GM19397 (cell line): Measurements from ENCODE around the gene BDKRB2.

ENCODE experiments used
- ATAC-seq: cut with Tn5 transposase; IDR thresholded peaks from one replicate; pipeline ENCODE4 v1.9.1; 2021; ENCODE audit warnings: mild to moderate bottlenecking, moderate library complexity; ENCODE audit not compliant: unreplicated experiment

Gene BDKRB2

DNA sequence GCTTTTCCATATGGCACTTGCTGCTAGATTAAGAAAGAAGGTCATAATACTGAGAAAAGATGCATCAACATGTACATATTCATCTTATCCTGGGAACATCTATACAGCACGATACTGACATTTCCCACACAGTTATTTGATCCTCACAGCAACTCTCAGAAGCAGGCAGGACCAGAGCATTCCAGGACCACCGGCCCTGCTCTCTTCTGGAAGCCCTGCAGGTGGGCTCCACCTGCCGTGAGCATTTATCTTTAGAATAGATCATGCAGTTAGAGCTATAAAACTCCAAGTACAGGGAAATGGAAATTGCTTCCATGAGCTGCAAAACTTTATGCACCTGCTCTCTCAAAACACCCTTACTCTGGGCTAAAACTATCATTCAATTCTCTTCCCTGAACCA, 45.8 kb downstream of the BDKRB2 start:
- no peak for ATAC-seq

DNA sequence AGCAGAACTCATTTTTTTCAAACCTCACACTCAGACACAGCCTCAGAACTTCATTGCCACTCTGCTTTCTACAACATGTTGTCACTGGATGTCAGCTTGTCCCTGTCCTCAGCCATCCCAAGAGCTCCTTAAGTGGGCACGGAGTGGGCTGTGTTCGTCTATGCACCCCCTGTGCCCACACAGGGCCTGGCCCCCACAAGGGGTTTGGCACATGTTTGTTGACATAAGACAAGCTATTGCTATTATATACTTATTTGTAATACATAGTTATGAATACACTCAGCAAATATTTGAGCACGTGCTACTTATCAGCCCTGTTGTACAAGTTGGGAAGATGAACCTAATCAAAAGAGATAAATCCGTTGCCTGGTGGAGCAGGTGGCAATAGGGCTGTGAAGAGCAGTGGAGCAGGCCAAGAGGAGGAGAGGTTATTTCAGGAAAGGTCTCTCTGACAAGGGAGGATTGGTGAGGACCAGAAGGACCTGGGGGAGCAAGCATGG, 47.1 kb downstream of the BDKRB2 start:
- ATAC-seq, result no peak

DNA sequence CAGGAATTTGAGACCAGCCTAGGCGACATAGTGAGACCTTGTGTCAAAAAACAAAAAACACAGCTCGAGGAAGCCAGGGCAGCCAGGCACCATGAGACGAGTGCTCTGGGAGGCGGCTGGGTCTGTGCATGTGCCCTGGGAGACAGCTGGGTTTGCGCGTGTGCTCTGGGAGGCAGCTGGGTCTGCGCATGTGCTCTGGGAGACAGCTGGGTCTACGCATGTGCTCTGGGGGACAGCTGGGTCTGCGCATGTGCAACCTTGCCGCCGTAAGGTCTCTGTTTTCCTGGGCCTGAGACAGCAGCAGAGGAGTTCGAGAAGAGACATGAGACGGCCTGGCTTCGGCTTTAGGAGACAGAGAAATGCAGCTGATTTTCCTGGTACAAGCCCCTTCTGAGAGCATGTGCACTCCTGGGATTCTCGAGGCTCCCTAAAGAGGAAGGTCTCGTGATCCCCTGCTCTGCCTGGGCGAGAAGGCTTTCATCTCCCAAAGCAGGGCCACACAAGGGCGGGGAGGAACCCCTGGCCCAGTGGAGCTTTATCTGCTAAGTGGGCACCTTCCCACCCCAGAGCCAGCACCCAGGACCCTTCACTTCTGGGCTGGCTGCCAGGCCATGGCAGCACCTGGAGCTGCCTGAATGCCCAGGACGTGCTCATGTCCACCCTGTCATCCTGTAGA, 47.8 kb downstream of the BDKRB2 start:
- no peak for ATAC-seq

DNA sequence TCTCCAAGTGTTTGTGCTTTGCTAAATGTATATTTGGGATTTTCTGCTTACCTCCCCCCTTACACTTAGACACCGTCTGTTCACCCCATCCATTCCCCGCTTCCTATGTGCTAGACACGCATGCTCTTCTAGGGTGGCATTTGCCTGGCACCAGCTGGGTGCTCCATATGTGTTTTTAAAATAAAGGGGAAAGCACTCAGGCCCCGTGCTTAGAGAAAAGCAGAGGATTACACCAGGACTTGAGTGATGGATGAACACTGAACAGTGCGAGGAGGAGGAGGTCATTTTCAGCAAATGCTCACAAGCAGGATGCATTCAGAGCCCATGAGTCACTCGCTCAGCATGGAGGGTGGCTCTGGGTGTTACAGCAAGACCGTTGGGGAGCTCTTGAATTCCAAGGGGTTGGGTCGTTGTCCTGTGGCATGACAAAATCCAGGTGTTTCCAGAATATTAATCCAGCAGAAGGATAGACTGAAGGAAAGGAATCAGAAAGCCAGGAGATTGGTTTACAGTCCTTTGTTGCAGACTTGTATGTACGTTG, 48.4 kb downstream of the BDKRB2 start:
- ATAC-seq, result no peak

DNA sequence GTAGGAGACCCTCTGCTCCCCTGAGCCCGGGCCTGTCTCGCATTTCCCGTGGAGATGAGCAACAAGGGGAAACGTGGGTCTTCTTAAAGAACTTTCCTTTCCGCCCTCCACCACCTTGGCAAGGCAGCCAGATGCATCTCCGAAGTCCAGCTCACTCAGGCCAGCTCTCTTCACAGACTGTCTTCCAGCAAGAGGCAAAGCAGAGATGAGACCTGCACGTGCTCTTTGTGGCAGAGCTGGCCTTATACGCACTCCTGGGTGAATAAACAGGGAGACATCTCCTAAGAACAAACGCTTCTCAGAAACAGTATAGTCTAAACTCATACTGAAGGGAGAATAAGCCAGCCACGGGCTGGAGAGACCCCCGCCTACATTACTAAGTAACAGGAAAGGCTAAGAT, 50.0 kb downstream of the BDKRB2 start:
- no peak for ATAC-seq

DNA sequence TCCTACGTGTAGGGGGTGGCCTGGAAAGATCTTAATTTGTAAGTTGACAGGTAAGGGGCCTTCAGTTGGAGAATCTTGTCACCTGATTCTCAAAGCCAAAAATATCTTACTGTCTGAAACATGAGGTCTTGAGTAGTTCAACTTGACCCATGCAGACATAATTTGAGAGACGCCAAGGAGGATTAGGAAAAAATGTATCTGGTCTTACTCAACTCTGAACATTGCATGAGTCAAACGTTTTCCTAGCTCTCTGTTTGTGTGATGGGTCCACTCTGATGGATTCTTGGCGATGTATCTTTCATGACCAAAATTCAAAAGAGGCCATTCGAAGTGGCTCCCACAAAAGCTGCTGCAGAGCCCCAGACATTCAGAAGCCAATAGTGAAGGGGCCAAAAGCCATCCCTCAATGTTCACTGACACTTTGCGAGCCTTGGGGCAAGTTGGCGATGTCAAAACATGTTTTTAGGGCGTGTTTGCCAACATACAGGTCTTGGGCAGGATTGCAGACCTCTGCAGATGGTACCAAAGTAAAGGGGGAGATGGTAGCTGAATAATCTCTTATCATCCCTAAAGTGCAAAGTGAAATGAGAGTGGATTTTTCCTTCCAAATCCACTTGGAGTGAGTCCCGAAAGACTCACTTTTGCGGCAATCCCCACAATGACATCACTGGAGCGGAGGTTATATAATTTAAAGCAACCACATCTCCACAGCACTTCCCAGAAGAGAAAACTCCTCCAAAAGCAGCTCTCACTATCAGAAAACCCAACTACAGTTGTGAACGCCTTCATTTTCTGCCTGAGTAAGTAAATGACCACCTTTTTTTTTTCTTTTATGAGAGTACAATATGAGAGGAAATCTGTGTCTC, 51.1 kb downstream of the BDKRB2 start, which contains the start of gene BDKRB1:
BDKRB1 (plus strand) TSS at position 710 of the 866 bp plus-strand sequence. CDS start 7,473 bp downstream, outside the sequence.
- no peak for ATAC-seq

DNA sequence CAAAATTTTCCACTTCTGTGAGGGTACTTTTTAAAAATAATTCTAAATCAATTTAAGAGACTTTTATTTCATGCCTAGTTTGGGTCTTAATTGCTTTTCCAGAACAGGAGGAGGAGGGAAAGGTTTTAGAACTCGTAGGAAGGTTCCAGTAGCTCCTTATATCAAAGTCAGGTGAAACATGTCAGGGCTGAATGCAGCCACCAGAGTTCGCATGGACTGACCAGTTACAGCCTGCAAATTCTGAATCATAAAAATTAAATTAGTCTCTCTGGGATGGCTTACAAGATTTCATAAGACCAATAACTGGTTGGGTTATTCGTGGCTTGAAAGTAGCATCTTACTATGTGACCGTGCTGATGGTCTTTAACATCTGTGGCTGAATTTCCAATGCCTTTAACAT, 51.8 kb downstream of the BDKRB2 start:
- no peak for ATAC-seq

DNA sequence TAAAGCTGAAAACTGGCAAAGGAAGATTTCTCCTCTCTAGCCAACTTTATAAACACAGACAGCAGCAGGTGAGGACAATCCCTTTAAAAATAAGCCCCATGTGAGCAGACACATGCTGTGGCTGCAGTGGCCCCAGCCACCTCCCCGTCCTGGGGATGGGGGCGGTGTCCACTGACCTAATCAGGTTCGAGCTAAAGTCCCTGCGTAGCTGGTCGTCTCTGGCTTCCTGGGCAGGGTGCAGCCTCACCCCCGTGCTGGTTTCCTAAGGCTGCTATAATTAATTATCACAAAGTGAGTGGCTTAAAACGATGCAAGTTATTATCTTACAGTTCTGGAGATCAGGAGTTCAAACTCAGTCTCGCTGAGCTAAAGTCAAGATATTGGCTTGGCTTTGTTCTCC, 52.4 kb downstream of the BDKRB2 start:
- ATAC-seq, result no peak

DNA sequence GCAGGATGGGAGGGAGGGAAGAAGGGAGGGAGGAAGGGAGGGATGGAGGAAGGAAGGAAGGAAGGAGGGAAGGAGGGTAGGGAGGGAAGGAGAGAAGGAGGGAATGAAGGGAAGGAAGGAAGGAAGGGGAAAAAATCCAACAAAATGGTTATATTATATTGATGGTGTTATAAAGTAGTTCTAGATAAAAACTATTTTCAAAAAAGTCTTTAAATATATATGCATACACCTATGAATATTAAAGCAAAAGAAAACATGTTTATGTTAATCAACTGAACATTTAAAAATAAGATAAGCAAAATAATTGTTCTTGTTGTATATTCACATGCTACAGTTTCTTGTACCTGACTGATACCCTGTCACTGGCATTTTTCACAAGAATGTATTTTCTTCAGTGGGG, 53.3 kb downstream of the BDKRB2 start:
- ATAC-seq, result no peak

DNA sequence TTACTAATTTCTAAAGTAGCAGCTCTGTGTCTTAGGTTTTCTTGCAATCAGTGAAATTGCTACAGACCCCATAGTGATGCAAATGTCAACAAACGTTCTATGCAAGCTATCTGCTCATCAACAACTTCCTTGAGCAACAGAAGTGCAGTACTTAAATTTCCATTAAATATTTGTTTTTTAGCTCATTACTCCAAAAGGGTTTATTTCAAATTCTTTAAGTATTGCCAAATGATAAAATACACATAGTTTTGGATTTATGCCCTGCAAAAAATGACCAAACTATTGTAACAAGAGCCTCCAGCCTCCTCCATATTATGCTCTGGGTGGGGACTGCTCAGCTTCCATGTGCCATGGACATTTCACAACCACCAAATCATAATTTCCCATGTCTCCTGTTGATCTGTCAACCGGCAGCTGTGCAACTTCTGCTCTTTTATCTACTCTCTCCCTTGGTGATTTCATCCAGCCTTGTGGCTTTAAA, 55.7 kb downstream of the BDKRB2 start:
- no peak for ATAC-seq

DNA sequence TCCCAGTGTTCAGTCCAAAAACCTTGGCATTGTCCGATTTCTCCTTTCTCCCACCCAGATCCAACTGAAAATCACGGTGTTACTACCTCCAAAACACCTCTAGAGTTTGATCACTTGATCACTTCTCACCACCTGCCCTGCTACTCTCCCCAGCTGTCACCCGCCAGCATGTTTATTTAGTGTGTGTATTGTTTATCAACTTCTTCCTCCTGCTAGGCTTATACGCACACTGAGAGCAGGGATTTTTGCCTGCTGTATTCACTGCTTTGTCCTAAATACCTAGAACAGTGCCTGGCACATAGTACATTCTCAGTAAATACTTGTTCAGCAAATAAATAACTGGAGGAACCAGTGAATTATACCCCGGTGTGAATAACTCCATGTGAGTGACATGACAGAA, 56.4 kb downstream of the BDKRB2 start:
- no peak for ATAC-seq

DNA sequence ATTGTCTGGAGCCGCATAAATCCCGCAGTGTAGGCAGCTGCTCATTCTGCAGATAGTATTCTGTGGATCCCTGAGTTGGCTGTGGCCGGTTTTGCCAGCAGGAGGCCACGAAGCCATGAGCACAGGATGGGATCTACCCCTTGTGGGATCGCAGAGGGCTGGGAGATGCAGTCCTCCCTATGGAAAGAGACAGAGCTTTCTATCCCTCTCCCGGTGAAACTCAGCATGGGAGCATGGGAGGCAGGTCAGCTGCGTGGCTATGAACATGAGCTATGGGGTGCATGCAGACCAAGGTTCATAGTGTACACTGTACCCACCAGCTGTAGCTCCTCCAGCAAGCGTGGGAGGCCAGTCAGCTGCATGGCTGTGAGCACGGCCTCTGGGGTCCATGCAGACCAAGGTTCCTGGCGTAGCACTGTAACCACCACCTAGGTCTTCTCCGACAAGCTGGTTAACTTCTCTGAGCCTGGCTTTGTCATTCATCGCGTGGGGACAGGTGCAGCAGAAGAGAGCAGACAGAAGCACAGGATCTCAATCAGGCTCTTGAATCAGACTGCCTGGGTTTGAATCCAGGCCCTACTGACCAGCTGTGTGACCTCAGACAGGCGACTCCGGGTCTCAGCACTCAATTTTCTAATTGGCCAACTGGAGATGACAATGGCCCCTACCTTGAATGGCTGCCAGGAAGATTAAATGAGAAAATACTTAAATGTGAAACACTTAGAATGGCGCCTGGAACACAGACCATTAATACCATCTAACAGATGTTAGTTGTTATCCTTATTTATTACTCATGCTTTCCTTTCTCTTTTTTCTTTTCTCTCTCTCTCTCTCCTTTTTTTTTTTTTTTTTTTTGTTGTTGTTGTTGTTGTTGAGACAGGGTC, 57.4 kb downstream of the BDKRB2 start:
- no peak for ATAC-seq

DNA sequence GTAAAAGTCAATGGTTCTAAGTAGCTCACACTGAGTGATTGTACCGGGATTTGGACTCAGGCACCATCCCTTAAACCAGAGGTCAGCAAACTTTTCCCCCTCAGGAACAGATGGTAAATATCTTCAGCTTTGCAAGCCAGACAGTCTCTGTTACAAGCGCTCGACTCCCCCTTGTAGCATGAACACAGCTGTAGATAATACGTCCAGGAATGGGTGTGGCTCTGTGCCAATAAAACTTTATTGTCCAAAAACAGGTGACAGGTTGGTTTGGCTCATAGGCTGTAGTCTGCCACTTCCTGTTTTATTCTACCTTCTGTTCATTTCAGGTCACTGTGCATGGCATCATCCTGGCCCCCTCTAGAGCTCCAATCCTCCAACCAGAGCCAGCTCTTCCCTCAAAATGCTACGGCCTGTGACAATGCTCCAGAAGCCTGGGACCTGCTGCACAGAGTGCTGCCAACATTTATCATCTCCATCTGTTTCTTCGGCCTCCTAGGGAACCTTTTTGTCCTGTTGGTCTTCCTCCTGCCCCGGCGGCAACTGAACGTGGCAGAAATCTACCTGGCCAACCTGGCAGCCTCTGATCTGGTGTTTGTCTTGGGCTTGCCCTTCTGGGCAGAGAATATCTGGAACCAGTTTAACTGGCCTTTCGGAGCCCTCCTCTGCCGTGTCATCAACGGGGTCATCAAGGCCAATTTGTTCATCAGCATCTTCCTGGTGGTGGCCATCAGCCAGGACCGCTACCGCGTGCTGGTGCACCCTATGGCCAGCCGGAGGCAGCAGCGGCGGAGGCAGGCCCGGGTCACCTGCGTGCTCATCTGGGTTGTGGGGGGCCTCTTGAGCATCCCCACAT, 58.9 kb downstream of the BDKRB2 start:
- ATAC-seq, result no peak

DNA sequence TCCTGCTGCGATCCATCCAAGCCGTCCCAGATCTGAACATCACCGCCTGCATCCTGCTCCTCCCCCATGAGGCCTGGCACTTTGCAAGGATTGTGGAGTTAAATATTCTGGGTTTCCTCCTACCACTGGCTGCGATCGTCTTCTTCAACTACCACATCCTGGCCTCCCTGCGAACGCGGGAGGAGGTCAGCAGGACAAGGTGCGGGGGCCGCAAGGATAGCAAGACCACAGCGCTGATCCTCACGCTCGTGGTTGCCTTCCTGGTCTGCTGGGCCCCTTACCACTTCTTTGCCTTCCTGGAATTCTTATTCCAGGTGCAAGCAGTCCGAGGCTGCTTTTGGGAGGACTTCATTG, 59.5 kb downstream of the BDKRB2 start:
- no peak for ATAC-seq

DNA sequence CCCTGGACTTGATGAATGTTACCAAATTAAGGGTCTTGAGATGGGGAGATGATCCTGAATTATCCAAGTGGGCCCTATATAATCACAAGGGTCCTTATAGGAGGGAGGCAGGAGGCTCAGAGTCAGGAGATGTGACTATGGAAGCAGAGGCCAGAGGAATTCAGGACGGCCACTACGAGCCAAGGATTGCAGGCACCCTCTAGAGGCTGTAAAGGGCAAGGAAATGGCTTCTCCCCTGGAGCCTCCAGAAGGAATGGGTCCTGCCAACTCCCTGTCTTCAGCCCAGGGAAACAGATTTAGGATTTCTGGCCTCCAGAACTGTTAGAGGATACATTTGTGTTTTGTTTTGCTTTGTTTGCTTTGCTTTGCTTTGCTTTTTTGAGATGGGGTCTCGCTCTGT, 60.2 kb downstream of the BDKRB2 start:
- ATAC-seq, result no peak

DNA sequence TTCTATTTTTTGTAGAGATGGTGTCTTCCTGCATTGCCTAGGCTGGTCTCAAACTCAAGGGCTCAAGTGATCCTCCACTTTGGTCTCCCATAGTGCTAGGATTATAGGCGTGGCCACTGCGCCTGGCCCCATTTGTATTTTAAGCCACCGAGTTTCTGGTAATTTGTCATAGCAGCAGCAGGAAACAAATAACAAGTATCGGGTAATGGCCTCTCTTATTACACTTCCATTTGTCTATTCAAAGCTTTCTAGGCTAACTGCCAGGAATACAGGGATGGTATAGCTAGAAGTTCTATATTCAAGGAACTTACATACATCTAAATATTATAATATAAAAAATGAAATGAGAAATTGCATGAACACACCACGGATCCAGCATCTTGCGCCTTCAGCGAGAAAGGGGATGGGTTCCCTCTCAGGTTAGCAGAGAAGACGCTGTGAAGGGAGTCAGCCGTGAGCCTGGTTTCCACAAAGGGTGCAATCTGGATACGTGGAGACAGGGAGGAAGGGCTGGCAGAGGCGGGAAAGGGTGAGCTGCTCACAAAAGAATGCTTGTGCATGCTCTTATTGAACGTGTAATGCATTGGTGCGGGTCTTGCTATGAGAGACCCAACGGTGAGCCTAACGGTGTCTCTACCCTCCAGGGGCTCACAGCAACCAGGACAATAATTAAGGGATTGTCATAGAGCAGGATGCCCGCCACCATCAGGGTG, 60.9 kb downstream of the BDKRB2 start:
- ATAC-seq, result no peak

DNA sequence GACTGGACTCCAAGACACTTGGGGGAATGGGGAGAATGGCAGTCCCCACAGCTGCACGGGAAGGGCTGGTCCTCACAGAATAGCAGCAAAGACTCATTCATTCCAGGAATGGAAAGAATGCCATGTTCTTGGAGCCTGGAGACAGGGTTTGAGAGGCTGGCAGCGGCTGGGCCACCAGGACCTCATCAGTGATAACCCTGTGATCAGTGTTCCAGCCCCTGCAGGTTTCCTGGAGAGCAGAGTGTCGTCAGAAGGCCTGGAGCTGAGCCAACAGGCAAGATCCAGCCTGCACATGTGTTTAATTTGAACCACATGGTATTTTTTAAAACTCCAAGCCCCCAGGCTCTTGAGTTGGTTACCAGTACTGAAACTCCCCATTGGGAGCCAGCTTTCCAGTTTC, 62.7 kb downstream of the BDKRB2 start:
- no peak for ATAC-seq

DNA sequence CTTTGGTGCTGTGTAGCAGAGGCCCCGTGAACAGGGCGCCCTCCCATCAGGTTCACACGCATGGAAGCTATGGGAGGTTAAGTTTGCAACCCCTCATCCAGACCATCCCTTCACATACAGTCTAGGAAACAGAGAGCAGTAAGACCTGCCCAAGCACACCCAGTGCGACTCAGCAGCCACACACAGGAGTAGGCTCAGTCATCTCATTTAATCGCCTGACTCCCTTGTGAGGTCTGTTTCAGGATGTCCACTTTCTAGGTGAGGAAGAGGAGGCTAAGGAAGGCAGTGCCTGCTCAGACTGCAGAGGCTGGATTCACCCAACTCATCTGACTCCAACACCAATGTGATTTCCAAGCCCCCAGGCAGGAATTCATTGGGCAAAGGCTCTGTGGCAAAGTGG, 63.3 kb downstream of the BDKRB2 start:
- no peak for ATAC-seq
